HEK293 (cell line): ENCODE measurements around the gene RBBP8NL.
A peak's percentile ranks its signal among the peaks of the same experiment; 100 is the strongest.

ENCODE experiments used
- CTCF ChIA-PET: fragments of 350-600 bp; formaldehyde crosslinking; extraction: SDS; loops from one replicate; lab custom pipeline; 2021; ENCODE audit warnings: antibody characterized with exemption; lab: Yijun Ruan, JAX
- POLR2A ChIA-PET: fragments of 300-600 bp; formaldehyde crosslinking; extraction: SDS; loops from one replicate; lab custom pipeline; 2020; ENCODE audit warnings: antibody characterized with exemption, inconsistent platforms; lab: Yijun Ruan, JAX
- H3K27ac ChIP-seq: fragments of 200-500 bp; sonication (Bioruptor generic); 2 replicates; pipeline ENCODE4 v1.5.1; 2014; ENCODE audit warnings: low read depth, low read length, control low read depth, inconsistent platforms; ENCODE audit errors: extremely low read depth
- H3K36me3 ChIP-seq, 2 experiments: fragments of 200-500 bp in 1 of 2; sonication (Bioruptor generic) in 1 of 2; 1 replicate in 1 of 2; 2 replicates in 1 of 2; pipeline ENCODE4 v1.5.1; 2014 to 2017; ENCODE audit warnings: inconsistent platforms in 2 of 2, low read length in 2 of 2; ENCODE audit not compliant: control insufficient read depth in 2 of 2, insufficient read depth in 1 of 2
- H3K4me1 ChIP-seq: fragments of 200-500 bp; sonication (Bioruptor generic); 2 replicates; pipeline ENCODE4 v1.5.1; 2014; ENCODE audit warnings: mild to moderate bottlenecking, low read length, inconsistent platforms; ENCODE audit not compliant: control insufficient read depth, insufficient read depth
- H3K4me3 ChIP-seq: 2 replicates; pipeline ENCODE4 v1.5.1; 2011; ENCODE audit warnings: low read depth, mild to moderate bottlenecking, control low read depth, low read length, moderate library complexity
- H3K9me3 ChIP-seq: fragments of 200-500 bp; sonication (Bioruptor generic); 2 replicates; pipeline ENCODE4 v1.5.1; 2014; ENCODE audit warnings: low read depth, low read length, inconsistent platforms; ENCODE audit not compliant: control insufficient read depth, insufficient read depth
- EGR2 ChIP-seq: fragments of 450-650 bp; formaldehyde crosslinking; IDR thresholded peaks from 2 replicates; pipeline ENCODE4 v1.5.1; 2016; ENCODE audit warnings: low read depth, missing biosample characterization, missing genetic modification characterization
- KLF1 ChIP-seq: fragments of 450-650 bp; formaldehyde crosslinking; IDR thresholded peaks from 2 replicates; pipeline ENCODE4 v1.5.1; 2016; ENCODE audit warnings: missing biosample characterization, missing genetic modification characterization
- KLF16 ChIP-seq: fragments of 450-650 bp; formaldehyde crosslinking; IDR thresholded peaks from 2 replicates; pipeline ENCODE4 v1.5.1; 2017; ENCODE audit warnings: missing biosample characterization, missing genetic modification characterization
- KLF8 ChIP-seq: fragments of 450-650 bp; formaldehyde crosslinking; IDR thresholded peaks from 2 replicates; pipeline ENCODE4 v1.5.1; 2016; ENCODE audit warnings: missing biosample characterization, missing genetic modification characterization
- PATZ1 ChIP-seq: fragments of 450-650 bp; formaldehyde crosslinking; IDR thresholded peaks from 2 replicates; pipeline ENCODE4 v1.5.1; 2016; ENCODE audit warnings: missing biosample characterization, missing genetic modification characterization
- SP2 ChIP-seq: fragments of 450-650 bp; formaldehyde crosslinking; IDR thresholded peaks from 2 replicates; pipeline ENCODE4 v1.5.1; 2016; ENCODE audit warnings: missing biosample characterization, missing genetic modification characterization
- SP7 ChIP-seq: fragments of 450-650 bp; formaldehyde crosslinking; IDR thresholded peaks from 2 replicates; pipeline ENCODE4 v1.5.1; 2016; ENCODE audit warnings: missing biosample characterization, missing genetic modification characterization
- ZFHX2 ChIP-seq: fragments of 450-650 bp; formaldehyde crosslinking; conservative IDR thresholded peaks from 2 replicates; pipeline ENCODE4 v1.5.1; 2016; ENCODE audit warnings: missing biosample characterization, missing genetic modification characterization
- ZFP37 ChIP-seq: fragments of 450-650 bp; formaldehyde crosslinking; IDR thresholded peaks from 2 replicates; pipeline ENCODE4 v1.5.1; 2016; ENCODE audit warnings: missing biosample characterization, missing genetic modification characterization
- ZNF146 ChIP-seq: fragments of 450-650 bp; formaldehyde crosslinking; IDR thresholded peaks from 2 replicates; pipeline ENCODE4 v1.5.1; 2016; ENCODE audit warnings: missing biosample characterization, missing genetic modification characterization
- ZNF174 ChIP-seq: fragments of 450-650 bp; formaldehyde crosslinking; IDR thresholded peaks from 2 replicates; pipeline ENCODE4 v1.5.0; 2017; ENCODE audit warnings: missing biosample characterization, mild to moderate bottlenecking, missing genetic modification characterization
- ZNF266 ChIP-seq: fragments of 450-650 bp; formaldehyde crosslinking; IDR thresholded peaks from 2 replicates; pipeline ENCODE4 v1.5.1; 2016; ENCODE audit warnings: missing biosample characterization, missing genetic modification characterization, low read depth
- ZNF324 ChIP-seq: fragments of 450-650 bp; formaldehyde crosslinking; IDR thresholded peaks from 2 replicates; pipeline ENCODE4 v1.5.1; 2016; ENCODE audit warnings: missing biosample characterization, missing genetic modification characterization
- ZNF341 ChIP-seq: fragments of 450-650 bp; formaldehyde crosslinking; IDR thresholded peaks from 2 replicates; pipeline ENCODE4; 2016; ENCODE audit warnings: low read depth, missing biosample characterization, missing genetic modification characterization
- ZNF37A ChIP-seq: fragments of 450-650 bp; IDR thresholded peaks from 2 replicates; pipeline ENCODE4 v1.5.1; 2018; ENCODE audit warnings: missing biosample characterization, missing genetic modification characterization
- ZNF416 ChIP-seq: fragments of 450-650 bp; formaldehyde crosslinking; IDR thresholded peaks from 2 replicates; pipeline ENCODE4 v1.5.1; 2016; ENCODE audit warnings: missing biosample characterization, missing genetic modification characterization
- ZNF510 ChIP-seq: fragments of 450-650 bp; formaldehyde crosslinking; IDR thresholded peaks from 2 replicates; pipeline ENCODE4 v1.5.1; 2018; ENCODE audit warnings: mild to moderate bottlenecking, missing genetic modification characterization, missing biosample characterization; ENCODE audit not compliant: insufficient replicate concordance
- ZNF544 ChIP-seq: fragments of 450-650 bp; formaldehyde crosslinking; IDR thresholded peaks from 2 replicates; pipeline ENCODE4 v1.5.0; 2017; ENCODE audit warnings: missing biosample characterization, missing genetic modification characterization
- ZNF561 ChIP-seq: fragments of 450-650 bp; IDR thresholded peaks from 2 replicates; pipeline ENCODE4 v1.5.1; 2018; ENCODE audit warnings: missing biosample characterization, missing genetic modification characterization, borderline replicate concordance
- ZNF629 ChIP-seq: fragments of 450-650 bp; formaldehyde crosslinking; IDR thresholded peaks from 2 replicates; pipeline ENCODE4 v1.5.1; 2017; ENCODE audit warnings: missing biosample characterization, missing genetic modification characterization
- ZNF639 ChIP-seq: fragments of 450-650 bp; formaldehyde crosslinking; IDR thresholded peaks from 2 replicates; pipeline ENCODE4 v1.5.1; 2016; ENCODE audit warnings: missing biosample characterization, missing genetic modification characterization
- ZNF664 ChIP-seq: fragments of 450-650 bp; formaldehyde crosslinking; IDR thresholded peaks from 2 replicates; pipeline ENCODE4 v1.5.1; 2016; ENCODE audit warnings: missing biosample characterization, missing genetic modification characterization
- ZNF701 ChIP-seq: fragments of 450-650 bp; formaldehyde crosslinking; IDR thresholded peaks from 2 replicates; pipeline ENCODE4 v1.5.1; 2016; ENCODE audit warnings: missing biosample characterization, missing genetic modification characterization
- ZNF707 ChIP-seq: fragments of 450-650 bp; formaldehyde crosslinking; IDR thresholded peaks from 2 replicates; pipeline ENCODE4 v1.5.1; 2016; ENCODE audit warnings: missing biosample characterization, missing genetic modification characterization
- ZNF791 ChIP-seq: fragments of 450-650 bp; formaldehyde crosslinking; IDR thresholded peaks from 2 replicates; pipeline ENCODE4 v1.5.1; 2016; ENCODE audit warnings: missing biosample characterization, missing genetic modification characterization
- TF ChIP-seq, protein P1 (sequence below): fragments of 450-650 bp; formaldehyde crosslinking; IDR thresholded peaks from 2 replicates; pipeline ENCODE4 v1.5.1; 2016; ENCODE audit warnings: missing biosample characterization, missing genetic modification characterization
- TF ChIP-seq, protein P2 (sequence below): fragments of 450-650 bp; formaldehyde crosslinking; IDR thresholded peaks from 2 replicates; pipeline ENCODE4 v1.5.1; 2017; ENCODE audit warnings: missing biosample characterization, missing genetic modification characterization
- TF ChIP-seq, protein P3 (sequence below): fragments of 450-650 bp; formaldehyde crosslinking; optimal IDR thresholded peaks from 2 replicates; pipeline ENCODE3; 2016; ENCODE audit warnings: missing biosample characterization, mild to moderate bottlenecking, missing genetic modification characterization
- TF ChIP-seq, protein P4 (sequence below): fragments of 450-650 bp; formaldehyde crosslinking; IDR thresholded peaks from 2 replicates; pipeline ENCODE4 v1.5.1; 2017; ENCODE audit warnings: missing biosample characterization, missing genetic modification characterization

The RBBP8NL gene

DNA sequence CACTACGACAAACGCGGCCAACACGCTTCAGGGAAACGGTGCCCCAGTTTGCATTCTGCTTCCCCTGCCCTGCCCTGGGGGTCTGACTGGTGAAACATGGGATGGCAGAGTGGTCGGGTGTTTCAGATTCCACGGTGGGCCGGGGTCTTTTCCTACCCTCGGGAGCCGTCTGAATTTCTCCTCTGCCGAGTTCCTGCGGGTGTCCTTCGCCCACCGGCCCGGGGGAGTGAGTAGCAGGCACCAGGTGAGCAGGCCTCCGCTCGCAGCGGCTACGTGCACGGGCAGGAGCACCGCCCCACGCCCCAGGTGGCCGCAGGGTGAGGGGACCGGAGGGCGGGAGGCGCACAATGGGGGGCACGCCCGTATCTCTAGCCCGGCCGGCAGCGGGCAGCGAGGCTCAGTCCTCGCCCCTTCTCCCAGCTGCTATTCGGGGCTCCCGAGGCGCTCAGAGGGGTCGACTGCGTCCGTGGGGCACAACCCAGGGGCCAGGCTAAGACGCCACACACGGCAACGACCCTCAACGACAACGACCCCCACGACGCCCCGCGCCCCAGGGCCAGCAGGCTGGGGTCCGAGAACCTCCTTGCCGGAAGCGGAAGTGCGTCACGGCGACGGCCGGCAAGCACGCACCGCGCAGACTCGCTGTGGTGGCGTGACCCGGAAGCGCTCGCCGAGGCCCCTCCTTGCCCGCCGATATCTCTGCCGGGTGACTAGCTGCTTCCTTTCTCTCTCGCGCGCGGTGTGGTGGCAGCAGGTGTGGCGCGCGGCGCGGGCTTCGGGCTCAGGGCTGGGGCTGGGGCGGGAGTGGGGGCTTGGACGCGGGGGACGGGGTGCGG is 40.7 kb downstream of the RBBP8NL start, which contains the start of gene RPS21:
TSS of gene RPS21 (plus strand) at position 721 of the 836 bp plus-strand sequence. CDS start 236 bp downstream, outside the sequence.
- ChIA-PET POLR2A (interaction anchor here (0.6 to 2.1 kb wide), 20 partner anchors 9 to 1734 kb away, joined by 3 to 14 read pairs (median 6); partner anchors contain the start of genes ADRM1, COL9A3 and LSM14B), CTCF (interaction anchor here (0.6 to 1.3 kb wide), 5 partner anchors 23 to 904 kb away, joined by 3 to 4 read pairs (median 3); no protein-coding TSS in a partner anchor)
- Histone ChIP-seq H3K4me3 (peak within 1 kb of the TSS; percentile 93), H3K36me3 (peaks cover 9 to 56% of the 10 kb centered on the region in 2 experiments), H3K4me1 (peaks cover 5% of the 10 kb centered on the region; the same call in 1 of the 2 replicates), H3K9me3 (no peaks in the 10 kb centered on the region), H3K27ac (peak within 1 kb of the TSS; percentile 85)
- TF ChIP-seq, protein P1, sequence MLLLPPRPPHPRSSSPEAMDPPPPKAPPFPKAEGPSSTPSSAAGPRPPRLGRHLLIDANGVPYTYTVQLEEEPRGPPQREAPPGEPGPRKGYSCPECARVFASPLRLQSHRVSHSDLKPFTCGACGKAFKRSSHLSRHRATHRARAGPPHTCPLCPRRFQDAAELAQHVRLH: peak; percentile 95
- TF ChIP-seq ZNF629 (tag by site-specific recombination) (peak; percentile 96), ZFP37 (tag by site-specific recombination) (0 out of 2 replicates have a peak, but pooled peaks have one; percentile 30), ZNF146 (tag by site-specific recombination) (no peak), SP7 (tag by site-specific recombination) (peak; percentile 64), ZNF544 (no peak), ZNF416 (tag by site-specific recombination) (no peak), ZNF701 (tag by site-specific recombination) (no peak), ZNF791 (tag by site-specific recombination) (no peak), ZNF324 (peak; percentile 81; the same call in 1 of the 2 replicates), ZNF37A (tag by site-specific recombination) (no peak), ZNF664 (tag by site-specific recombination) (no peak), KLF16 (tag by site-specific recombination) (peak; percentile 92), KLF8 (tag by site-specific recombination) (peak; percentile 45; the same call in 1 of the 2 replicates), ZNF639 (tag by site-specific recombination) (no peak), ZNF561 (tag by site-specific recombination) (peak; percentile 63; the same call in 1 of the 2 replicates), KLF1 (peak; percentile 95), ZNF707 (tag by site-specific recombination) (no peak), PATZ1 (tag by site-specific recombination) (peak; percentile 94), SP2 (tag by site-specific recombination) (peak; percentile 97), ZFHX2 (tag by site-specific recombination) (no peak; the same call in 1 of the 2 replicates), EGR2 (tag by site-specific recombination) (no peak; the same call in 1 of the 2 replicates), ZNF174 (tag by site-specific recombination) (no peak), ZNF266 (tag by site-specific recombination) (no peak), ZNF510 (no peak), ZNF341 (tag by site-specific recombination) (peak; percentile 15; the same call in 1 of the 2 replicates)
- TF ChIP-seq, protein P2, sequence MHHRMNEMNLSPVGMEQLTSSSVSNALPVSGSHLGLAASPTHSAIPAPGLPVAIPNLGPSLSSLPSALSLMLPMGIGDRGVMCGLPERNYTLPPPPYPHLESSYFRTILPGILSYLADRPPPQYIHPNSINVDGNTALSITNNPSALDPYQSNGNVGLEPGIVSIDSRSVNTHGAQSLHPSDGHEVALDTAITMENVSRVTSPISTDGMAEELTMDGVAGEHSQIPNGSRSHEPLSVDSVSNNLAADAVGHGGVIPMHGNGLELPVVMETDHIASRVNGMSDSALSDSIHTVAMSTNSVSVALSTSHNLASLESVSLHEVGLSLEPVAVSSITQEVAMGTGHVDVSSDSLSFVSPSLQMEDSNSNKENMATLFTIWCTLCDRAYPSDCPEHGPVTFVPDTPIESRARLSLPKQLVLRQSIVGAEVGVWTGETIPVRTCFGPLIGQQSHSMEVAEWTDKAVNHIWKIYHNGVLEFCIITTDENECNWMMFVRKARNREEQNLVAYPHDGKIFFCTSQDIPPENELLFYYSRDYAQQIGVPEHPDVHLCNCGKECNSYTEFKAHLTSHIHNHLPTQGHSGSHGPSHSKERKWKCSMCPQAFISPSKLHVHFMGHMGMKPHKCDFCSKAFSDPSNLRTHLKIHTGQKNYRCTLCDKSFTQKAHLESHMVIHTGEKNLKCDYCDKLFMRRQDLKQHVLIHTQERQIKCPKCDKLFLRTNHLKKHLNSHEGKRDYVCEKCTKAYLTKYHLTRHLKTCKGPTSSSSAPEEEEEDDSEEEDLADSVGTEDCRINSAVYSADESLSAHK: no peak
- TF ChIP-seq, protein P3, sequence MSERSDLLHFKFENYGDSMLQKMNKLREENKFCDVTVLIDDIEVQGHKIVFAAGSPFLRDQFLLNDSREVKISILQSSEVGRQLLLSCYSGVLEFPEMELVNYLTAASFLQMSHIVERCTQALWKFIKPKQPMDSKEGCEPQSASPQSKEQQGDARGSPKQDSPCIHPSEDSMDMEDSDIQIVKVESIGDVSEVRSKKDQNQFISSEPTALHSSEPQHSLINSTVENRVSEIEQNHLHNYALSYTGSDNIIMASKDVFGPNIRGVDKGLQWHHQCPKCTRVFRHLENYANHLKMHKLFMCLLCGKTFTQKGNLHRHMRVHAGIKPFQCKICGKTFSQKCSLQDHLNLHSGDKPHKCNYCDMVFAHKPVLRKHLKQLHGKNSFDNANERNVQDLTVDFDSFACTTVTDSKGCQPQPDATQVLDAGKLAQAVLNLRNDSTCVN (tag by site-specific recombination): peak; percentile 85
- TF ChIP-seq, protein P4, sequence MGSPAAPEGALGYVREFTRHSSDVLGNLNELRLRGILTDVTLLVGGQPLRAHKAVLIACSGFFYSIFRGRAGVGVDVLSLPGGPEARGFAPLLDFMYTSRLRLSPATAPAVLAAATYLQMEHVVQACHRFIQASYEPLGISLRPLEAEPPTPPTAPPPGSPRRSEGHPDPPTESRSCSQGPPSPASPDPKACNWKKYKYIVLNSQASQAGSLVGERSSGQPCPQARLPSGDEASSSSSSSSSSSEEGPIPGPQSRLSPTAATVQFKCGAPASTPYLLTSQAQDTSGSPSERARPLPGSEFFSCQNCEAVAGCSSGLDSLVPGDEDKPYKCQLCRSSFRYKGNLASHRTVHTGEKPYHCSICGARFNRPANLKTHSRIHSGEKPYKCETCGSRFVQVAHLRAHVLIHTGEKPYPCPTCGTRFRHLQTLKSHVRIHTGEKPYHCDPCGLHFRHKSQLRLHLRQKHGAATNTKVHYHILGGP (tag by site-specific recombination): no peak
